HG03439 (cell line): ENCODE results near the gene SSTR3.
"Not testable (repeated sequence)": the region's sequence is repeated elsewhere in the genome, so short reads cannot be mapped to it uniquely, and the experiment has no call there.

Experiments
- ATAC-seq: cut with Tn5 transposase; IDR thresholded peaks from one replicate; pipeline ENCODE4 v1.9.1; 2021; ENCODE audit warnings: mild to moderate bottlenecking, moderate library complexity; ENCODE audit not compliant: unreplicated experiment

Gene SSTR3

GRCh38 chr22:37243402-37244113 is 31.3 kb upstream of the SSTR3 start:
- peak; percentile 2 for ATAC-seq

- peak; percentile 60 for ATAC-seq
Observed at GRCh38 chr22:37242395-37242918, 30.2 kb upstream of the SSTR3 start.

GRCh38 chr22:37241351-37242142 is 29.3 kb upstream of the SSTR3 start:
- no peak for ATAC-seq

- ATAC-seq, result no peak
Observed at GRCh38 chr22:37240941-37241320, 28.7 kb upstream of the SSTR3 start.

- ATAC-seq, result no peak
Observed at GRCh38 chr22:37240240-37240940, 28.1 kb upstream of the SSTR3 start.

DNA sequence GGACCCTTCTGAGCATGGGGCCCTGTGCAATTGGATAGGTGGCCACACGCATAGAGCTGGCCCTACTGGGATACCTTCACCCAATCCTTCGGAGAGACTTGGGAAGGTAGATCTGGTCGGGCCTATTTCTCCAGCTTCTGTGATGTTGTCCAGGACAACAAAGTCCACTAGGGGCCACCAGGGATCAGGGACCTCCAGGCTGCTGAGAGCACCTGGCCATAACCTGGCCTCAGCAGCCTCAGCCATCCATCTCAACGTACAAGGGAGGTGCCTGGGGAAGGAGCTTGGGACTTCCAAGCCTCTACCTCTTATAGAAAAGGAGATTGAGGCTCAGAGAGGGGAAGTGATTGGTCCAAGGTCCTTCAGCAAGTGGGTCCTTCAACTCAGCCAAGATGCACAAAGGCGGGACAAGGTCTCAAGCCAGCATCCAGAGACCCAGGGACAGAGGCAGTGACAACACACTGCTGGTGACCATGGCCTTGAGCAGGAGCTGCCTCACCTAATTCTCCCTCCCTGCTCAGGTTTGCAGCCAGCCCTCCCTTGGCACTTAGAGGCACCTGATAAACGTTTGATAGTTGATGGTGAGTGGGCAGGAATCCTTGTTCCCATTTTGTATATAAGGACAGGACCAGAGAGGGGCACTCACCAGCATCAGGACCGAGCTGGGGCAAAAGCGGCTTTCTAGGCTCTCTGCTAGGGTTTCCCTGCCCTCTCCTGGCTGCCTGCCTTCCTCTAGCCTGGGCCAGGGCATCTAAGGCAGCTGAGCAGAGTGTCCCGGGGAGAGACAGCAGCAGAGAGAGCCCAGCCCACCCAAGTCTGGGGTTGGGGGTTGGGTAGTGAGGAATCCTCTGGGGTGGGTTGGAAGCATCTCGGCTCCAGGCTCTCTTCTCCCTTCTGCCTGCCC is 27.3 kb upstream of the SSTR3 start:
- no peak for ATAC-seq

- ATAC-seq, result no peak
Observed at GRCh38 chr22:37237371-37238268, 25.3 kb upstream of the SSTR3 start.

DNA sequence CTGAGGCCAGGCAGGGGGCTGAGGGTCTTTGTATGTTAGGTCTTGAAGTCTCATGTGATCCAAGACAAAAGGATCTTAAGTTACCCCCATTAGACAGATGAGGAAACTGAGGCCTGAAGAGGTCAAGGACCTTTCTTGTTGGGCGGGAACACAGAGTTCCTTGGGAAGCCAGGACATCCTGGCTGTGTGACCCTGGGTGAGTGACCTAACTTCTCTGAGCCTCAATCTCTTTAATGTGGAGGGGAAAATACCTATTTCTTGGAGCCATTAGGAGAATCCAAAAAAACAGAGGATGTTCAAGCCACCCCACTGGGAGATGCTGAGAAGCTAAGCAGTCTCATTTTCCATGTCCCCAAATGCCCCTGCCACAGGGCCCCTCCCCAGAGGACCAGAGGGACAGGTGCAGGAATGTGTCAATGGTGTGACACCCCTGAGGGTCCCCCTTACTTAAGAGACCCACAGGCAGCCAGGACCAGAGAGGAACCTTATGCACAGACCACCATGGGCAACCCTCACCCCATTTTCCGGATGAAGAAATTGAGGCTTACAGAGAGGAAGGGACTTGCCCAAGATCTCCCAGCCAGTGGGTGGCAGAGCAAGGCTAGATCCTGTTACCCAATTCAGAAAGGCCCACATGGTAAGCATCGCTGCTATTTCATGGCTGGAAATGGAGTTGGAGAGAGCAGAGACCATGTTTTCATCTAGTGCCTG is 23.8 kb upstream of the SSTR3 start:
- ATAC-seq, result no peak

DNA sequence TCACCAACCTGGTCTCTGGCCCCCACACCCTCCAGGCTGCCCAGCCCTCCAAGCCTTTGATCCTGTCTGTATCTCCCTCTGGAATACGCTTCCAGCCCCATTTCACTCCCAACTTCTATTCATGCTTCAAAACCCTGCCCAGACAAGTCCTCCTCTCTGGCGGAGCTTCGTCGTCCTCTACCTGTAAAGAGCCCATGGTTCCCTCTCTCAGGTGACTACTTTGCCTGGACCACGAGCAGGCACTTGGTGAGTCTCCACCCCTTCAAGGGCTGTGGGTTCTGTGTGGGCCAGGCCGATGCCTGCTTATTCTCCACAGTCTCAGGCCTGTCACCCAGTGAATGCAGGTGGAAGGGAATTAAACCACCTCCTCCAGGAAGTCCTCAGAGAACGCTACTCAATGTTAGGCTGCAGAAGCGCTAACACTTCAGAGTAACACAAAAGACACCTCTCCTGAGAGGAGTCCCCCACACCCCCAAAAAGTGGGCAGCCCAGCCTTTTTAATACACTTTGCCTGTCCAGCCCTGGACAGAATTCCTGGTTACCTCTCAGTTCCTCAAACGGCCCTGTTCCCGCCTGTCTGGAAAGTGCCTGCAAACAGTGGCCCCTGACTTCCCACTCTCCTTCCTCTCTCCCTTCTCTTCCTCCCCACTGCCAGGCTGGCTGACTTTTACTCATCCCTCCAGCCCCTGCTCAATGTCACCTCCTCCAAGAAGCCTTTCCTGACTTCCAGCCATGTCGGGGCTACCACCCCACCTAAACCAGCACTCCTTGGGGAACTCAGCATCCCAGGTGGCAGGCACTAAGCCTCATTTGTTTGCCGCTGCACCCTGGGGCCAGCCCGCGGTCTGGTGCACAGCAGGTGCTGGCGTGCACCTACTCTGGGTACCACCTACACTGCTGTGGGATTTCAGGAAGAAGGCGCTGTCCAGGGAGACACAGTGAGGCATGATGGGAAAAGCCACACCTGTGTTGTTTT is 22.7 kb upstream of the SSTR3 start:
- no peak for ATAC-seq

DNA sequence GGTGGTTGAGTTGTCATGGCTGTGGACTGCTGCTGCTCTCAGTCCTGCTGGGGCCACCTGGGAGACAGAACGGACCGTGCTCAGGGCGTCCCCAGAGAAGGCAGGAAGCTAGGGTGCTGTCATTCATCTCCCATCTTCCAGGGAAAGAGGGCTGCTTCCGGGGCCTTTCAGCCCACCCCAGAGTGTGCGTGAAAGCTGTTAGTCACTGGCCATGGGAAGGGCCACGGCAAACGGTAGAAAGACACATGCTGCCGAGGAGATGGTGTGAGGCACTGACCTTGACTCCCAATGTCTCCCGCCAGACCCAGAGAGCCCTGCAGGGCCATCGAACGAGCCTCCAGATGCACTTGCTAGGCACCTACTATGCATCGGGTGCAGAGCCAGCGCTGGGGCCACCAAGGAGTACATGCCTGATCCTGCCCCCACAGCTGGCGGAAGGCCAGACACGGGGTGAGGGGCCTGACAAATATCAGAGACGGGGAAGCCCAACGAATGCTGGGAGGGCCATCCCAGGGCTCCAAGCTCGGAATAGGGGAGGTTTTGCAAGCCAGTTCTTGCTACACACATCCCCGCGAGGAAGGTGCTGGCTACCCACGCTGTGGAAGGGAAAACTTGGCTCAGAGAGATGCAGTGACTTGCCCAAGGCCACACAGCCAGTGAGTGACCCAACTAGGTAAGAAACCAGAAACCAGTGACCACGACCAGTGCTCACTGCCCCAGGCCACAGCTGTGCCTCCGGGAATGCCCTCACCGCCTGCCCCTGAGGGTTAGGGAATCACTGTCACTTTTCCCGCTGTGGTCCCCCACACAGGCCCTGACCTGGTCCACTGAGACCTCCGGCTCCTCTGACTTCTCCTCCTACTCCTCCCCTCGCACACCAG is 21.7 kb upstream of the SSTR3 start:
- ATAC-seq, result no peak

DNA sequence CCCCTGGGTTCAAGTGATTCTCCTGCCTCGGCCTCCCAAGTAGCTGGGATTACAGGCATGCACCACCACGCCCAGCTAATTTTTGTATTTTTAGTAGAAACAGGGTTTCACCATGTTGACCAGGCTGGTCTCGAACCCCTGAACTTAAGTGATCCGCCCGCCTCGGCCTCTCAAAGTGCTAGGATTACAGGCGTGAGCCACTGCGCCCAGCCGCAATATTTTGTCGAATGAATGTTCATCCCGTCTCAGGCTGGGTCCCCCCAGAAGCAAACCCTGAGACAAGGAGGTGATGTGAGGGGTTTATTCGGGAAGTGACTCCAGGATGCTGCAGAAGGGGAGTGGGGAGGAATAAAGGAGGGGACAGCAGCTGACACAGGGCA is 21.1 kb upstream of the SSTR3 start:
- not testable (repeated sequence) for ATAC-seq

DNA sequence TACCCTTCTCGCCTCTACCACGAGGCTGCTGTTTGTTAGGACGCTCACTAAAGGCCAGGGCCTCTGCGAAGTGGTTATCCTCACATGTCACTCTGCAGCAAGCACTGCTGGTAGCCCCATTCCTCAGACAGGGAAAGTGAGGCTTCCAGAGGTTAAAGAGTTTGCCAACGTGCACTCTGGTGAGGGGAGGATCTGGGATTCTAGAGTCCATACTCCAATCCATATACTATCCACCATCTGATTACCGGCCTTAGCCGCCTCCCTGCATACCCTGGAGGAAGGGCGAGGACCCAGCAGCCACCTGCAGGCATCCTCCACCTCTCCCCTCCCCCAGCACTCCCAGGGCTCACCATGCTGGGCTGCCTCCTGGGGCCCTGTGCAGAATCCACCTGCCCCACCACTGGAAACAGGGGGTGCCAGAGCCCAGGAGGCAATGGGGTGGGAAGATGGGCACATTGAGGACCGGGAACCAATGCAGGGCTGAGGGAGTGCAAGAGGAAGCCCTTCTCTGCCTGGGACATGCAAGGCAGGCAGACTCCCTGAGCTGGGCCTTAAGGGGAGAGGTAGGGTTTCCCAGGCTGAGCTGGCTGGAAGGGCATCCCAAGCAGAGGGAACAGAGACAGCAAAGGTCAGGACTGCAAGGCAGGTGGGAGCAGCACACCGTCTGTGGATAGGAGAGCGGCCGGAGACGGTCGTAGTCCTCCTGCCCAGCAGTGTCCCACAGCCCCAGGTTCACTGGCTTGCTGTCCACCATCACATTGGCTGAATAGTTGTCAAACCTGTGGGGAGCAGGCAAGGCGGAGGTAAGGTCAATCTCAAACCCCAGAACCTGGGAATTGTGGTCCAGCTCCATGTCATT is 20.1 kb upstream of the SSTR3 start:
- ATAC-seq, result no peak

GRCh38 chr22:37231406-37232139 is 19.3 kb upstream of the SSTR3 start:
- ATAC-seq, result no peak

DNA sequence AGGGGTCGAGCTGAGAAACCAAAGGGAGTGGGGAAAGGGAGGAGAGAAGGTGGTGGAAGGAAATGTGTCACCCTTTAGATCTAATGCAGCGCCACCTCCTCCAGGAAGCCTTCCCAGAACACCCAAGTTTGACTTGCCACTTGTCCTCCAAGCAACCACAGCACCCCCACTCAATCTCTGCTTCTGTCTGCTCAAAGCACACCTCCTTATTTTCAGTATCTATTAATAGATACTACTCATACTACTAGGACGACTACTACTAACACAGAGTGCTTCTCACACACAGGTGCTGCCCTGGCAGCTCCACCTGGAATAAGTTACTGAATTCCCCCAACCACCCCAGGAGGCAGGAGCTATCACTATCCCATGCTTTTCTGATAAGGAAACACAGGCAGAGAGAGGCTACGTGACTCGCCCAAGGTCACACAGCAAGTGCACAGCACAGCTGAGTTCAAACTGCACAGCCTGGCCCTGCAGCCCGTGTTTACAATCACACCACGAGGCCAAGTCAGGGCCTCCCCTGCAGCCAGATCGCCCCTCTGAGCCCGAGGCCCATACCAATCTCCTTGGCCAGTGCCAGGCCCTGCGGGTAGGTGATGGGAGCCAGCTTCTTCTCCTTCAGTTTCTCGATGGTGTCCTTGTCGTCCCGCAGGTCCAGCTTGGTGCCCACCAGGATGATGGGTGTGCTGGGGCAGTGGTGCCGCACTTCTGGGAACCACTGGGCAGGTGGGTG is 18.6 kb upstream of the SSTR3 start:
- peak; percentile 36 for ATAC-seq
